ENCODE data around the gene LMNA.

LMNA gene

GRCh38 chr1:156083800-156084790, 30.4 kb upstream of the LMNA start:
- Histone ChIP-seq H3K36me3 (ENCODE audit: insufficient read depth, low read length) (no peaks in the 10 kb centered on the region), H3K9ac (ENCODE audit: low read length) (no peak overlapping the region), H3K4me1 (ENCODE audit: insufficient read depth, low read length) (peaks cover 11% of the 10 kb centered on the region), H3K27ac (ENCODE audit: low read depth, low read length) (no peak overlapping the region), H3K9me3 (ENCODE audit: low read length) (no peaks in the 10 kb centered on the region), H3K4me3 (ENCODE audit: low read depth in 1 of 2, low read length in 2 of 2) (no peak overlapping the region), H3K27me3 (ENCODE audit: control insufficient read depth in 1 of 2, insufficient read depth in 2 of 2, low read length in 2 of 2) (no peaks in the 10 kb centered on the region)

DNA sequence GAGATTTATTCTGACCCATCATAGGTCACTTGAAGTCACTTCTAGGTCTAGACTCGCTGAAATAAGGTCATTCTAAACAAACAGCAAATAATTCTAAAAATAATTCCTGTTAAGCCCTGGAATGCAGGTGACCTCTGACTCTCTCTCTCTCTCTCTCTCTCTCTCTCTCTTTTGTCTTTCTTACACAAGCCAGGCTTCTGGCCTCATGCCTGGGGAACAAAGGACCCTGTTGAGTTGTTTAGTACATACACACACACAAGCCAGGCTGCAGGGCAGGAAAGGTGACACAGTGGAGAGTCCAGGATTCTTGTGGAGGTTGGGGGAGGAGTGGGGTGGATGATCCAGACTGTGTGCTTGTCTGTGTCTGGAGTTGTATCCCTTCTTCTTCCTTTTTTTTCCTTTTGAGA, 28.3 kb upstream of the LMNA start:
- no peaks in the 10 kb centered on the region for H3K9me3 ChIP-seq (ENCODE audit: low read length)
- no peak overlapping the region for H3K4me3 ChIP-seq (ENCODE audit: low read depth in 1 of 2, low read length in 2 of 2)
- H3K36me3 ChIP-seq (ENCODE audit: insufficient read depth, low read length) = no peaks in the 10 kb centered on the region
- no peak overlapping the region for H3K9ac ChIP-seq (ENCODE audit: low read length)
- H3K27me3 ChIP-seq (ENCODE audit: control insufficient read depth in 1 of 2, insufficient read depth in 2 of 2, low read length in 2 of 2) = no peaks in the 10 kb centered on the region
- H3K27ac ChIP-seq (ENCODE audit: low read depth, low read length) = no peak overlapping the region
- peaks cover 8% of the 10 kb centered on the region for H3K4me1 ChIP-seq (ENCODE audit: insufficient read depth, low read length)

GRCh38 chr1:156089704-156090103, 24.8 kb upstream of the LMNA start:
- no peaks in the 10 kb centered on the region for H3K4me1 ChIP-seq (ENCODE audit: insufficient read depth, low read length)
- no peak overlapping the region for H3K4me3 ChIP-seq (ENCODE audit: low read depth in 1 of 2, low read length in 2 of 2)
- H3K9ac ChIP-seq (ENCODE audit: low read length) = no peak overlapping the region
- H3K36me3 ChIP-seq (ENCODE audit: insufficient read depth, low read length) = no peaks in the 10 kb centered on the region
- H3K27me3 ChIP-seq (ENCODE audit: control insufficient read depth in 1 of 2, insufficient read depth in 2 of 2, low read length in 2 of 2) = no peaks in the 10 kb centered on the region
- no peak overlapping the region for H3K27ac ChIP-seq (ENCODE audit: low read depth, low read length)
- no peaks in the 10 kb centered on the region for H3K9me3 ChIP-seq (ENCODE audit: low read length)

DNA sequence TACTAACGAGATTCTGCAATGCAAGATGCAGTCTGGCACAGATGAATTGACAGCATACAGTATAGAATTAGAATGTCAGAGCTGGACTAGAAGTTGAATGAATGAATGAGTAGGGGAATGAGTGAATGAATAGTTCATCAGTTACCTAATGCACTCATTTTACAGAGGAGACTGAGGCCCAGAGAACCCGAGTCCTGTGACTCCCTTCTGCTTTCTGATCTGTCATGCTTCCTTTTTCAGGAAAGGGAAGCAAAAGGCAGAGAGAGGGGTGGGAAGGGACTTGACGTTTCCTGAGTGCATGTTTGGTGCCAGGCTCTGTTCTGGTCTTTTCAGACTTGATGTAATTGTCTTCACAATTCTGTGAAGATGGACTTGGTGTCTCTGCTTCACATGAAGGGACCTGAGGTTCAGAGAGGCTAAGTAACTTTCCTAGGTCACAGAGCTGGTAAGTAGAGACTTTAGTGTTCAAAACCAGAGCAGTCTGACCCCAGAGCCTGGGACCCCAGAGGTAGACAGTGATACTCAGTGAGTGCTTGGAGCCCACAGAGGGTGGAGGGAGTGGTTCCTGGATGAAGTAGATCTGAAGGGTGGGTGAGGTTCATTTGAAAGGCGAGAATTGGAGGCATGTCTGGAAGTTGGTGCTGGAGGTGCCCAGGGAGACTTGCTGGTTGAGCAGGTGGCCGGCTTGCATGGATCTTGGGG, 24.2 kb upstream of the LMNA start:
- H3K4me1 ChIP-seq (ENCODE audit: insufficient read depth, low read length) = no peaks in the 10 kb centered on the region
- no peaks in the 10 kb centered on the region for H3K27me3 ChIP-seq (ENCODE audit: control insufficient read depth in 1 of 2, insufficient read depth in 2 of 2, low read length in 2 of 2)
- no peaks in the 10 kb centered on the region for H3K9me3 ChIP-seq (ENCODE audit: low read length)
- no peak overlapping the region for H3K27ac ChIP-seq (ENCODE audit: low read depth, low read length)
- H3K36me3 ChIP-seq (ENCODE audit: insufficient read depth, low read length) = no peaks in the 10 kb centered on the region
- H3K9ac ChIP-seq (ENCODE audit: low read length) = no peak overlapping the region
- H3K4me3 ChIP-seq (ENCODE audit: low read depth in 1 of 2, low read length in 2 of 2) = no peak overlapping the region

GRCh38 chr1:156090840-156091188, 23.7 kb upstream of the LMNA start:
- Histone ChIP-seq H3K27ac (ENCODE audit: low read depth, low read length) (no peak overlapping the region), H3K4me3 (ENCODE audit: low read depth in 1 of 2, low read length in 2 of 2) (no peak overlapping the region), H3K9me3 (ENCODE audit: low read length) (no peaks in the 10 kb centered on the region), H3K4me1 (ENCODE audit: insufficient read depth, low read length) (no peaks in the 10 kb centered on the region), H3K36me3 (ENCODE audit: insufficient read depth, low read length) (no peaks in the 10 kb centered on the region), H3K9ac (ENCODE audit: low read length) (no peak overlapping the region), H3K27me3 (ENCODE audit: control insufficient read depth in 1 of 2, insufficient read depth in 2 of 2, low read length in 2 of 2) (no peaks in the 10 kb centered on the region)

DNA sequence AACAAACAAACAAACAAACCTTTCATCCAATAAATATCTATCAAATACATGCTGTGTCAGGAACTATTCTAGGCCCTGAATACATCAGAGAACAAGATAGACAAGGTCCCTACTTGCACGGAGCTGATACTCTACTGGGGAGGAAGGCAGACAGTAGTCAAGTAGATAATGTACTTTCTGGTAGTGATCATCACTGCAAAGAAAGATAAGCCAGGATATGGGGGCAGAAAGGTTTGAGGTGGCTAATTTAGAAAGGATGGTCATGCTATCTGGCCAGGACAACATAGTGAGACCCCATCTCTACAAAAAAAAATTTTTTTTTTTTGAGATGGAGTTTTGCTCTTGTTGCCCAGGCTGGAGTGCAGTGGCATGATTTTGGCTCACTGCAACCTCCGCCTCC, 22.9 kb upstream of the LMNA start:
- Histone ChIP-seq H3K9ac (ENCODE audit: low read length) (no peak overlapping the region), H3K27me3 (ENCODE audit: control insufficient read depth in 1 of 2, insufficient read depth in 2 of 2, low read length in 2 of 2) (no peaks in the 10 kb centered on the region), H3K27ac (ENCODE audit: low read depth, low read length) (no peak overlapping the region), H3K36me3 (ENCODE audit: insufficient read depth, low read length) (no peaks in the 10 kb centered on the region), H3K4me3 (ENCODE audit: low read depth in 1 of 2, low read length in 2 of 2) (no peak overlapping the region), H3K4me1 (ENCODE audit: insufficient read depth, low read length) (peaks cover 7% of the 10 kb centered on the region), H3K9me3 (ENCODE audit: low read length) (no peaks in the 10 kb centered on the region)

GRCh38 chr1:156095906-156096508, 18.5 kb upstream of the LMNA start:
- Histone ChIP-seq H3K4me1 (ENCODE audit: insufficient read depth, low read length) (peaks cover 23% of the 10 kb centered on the region), H3K4me3 (ENCODE audit: low read depth in 1 of 2, low read length in 2 of 2) (peak overlapping the region in 1 of 2 donors; percentile 28), H3K27ac (ENCODE audit: low read depth, low read length) (peak overlapping the region; percentile 59), H3K9ac (ENCODE audit: low read length) (no peak overlapping the region), H3K36me3 (ENCODE audit: insufficient read depth, low read length) (no peaks in the 10 kb centered on the region), H3K9me3 (ENCODE audit: low read length) (no peaks in the 10 kb centered on the region), H3K27me3 (ENCODE audit: control insufficient read depth in 1 of 2, insufficient read depth in 2 of 2, low read length in 2 of 2) (no peaks in the 10 kb centered on the region)

GRCh38 chr1:156096640-156097391, 17.7 kb upstream of the LMNA start:
- Histone ChIP-seq H3K9me3 (ENCODE audit: low read length) (no peaks in the 10 kb centered on the region), H3K4me1 (ENCODE audit: insufficient read depth, low read length) (peaks cover 26% of the 10 kb centered on the region), H3K9ac (ENCODE audit: low read length) (peak overlapping the region; percentile 54), H3K4me3 (ENCODE audit: low read depth in 1 of 2, low read length in 2 of 2) (peak overlapping the region in 1 of 2 donors; percentile 22), H3K27me3 (ENCODE audit: control insufficient read depth in 1 of 2, insufficient read depth in 2 of 2, low read length in 2 of 2) (no peaks in the 10 kb centered on the region), H3K27ac (ENCODE audit: low read depth, low read length) (peak overlapping the region; percentile 59), H3K36me3 (ENCODE audit: insufficient read depth, low read length) (no peaks in the 10 kb centered on the region)

- no peaks in the 10 kb centered on the region for H3K36me3 ChIP-seq (ENCODE audit: insufficient read depth, low read length)
- H3K27me3 ChIP-seq (ENCODE audit: control insufficient read depth in 1 of 2, insufficient read depth in 2 of 2, low read length in 2 of 2) = no peaks in the 10 kb centered on the region
- no peaks in the 10 kb centered on the region for H3K9me3 ChIP-seq (ENCODE audit: low read length)
- peak overlapping the region; percentile 21 for H3K27ac ChIP-seq (ENCODE audit: low read depth, low read length)
- peaks cover 34% of the 10 kb centered on the region for H3K4me1 ChIP-seq (ENCODE audit: insufficient read depth, low read length)
- no peak overlapping the region for H3K4me3 ChIP-seq (ENCODE audit: low read depth in 1 of 2, low read length in 2 of 2)
- H3K9ac ChIP-seq (ENCODE audit: low read length) = peak overlapping the region; percentile 54
These were observed 16.9 kb upstream of the LMNA start for GRCh38 chr1:156097499-156098178.

- Histone ChIP-seq H3K4me1 (ENCODE audit: insufficient read depth, low read length) (peaks cover 46% of the 10 kb centered on the region), H3K9me3 (ENCODE audit: low read length) (no peaks in the 10 kb centered on the region), H3K36me3 (ENCODE audit: insufficient read depth, low read length) (no peaks in the 10 kb centered on the region), H3K27me3 (ENCODE audit: control insufficient read depth in 1 of 2, insufficient read depth in 2 of 2, low read length in 2 of 2) (no peaks in the 10 kb centered on the region), H3K9ac (ENCODE audit: low read length) (no peak overlapping the region), H3K4me3 (ENCODE audit: low read depth in 1 of 2, low read length in 2 of 2) (no peak overlapping the region), H3K27ac (ENCODE audit: low read depth, low read length) (no peak overlapping the region)
These were observed 15.7 kb upstream of the LMNA start for GRCh38 chr1:156098784-156099183.

Data from muscle layer of colon (tissue), 2 donors.